Gastroesophageal sphincter (tissue), 3 donors: ENCODE results near the gene ARRDC1.

Experiments
- POLR2A ChIP-seq, 2 donors: fragments of 450-650 bp; IDR thresholded peaks; one replicate each; pipeline ENCODE4 v1.6.1; 2017; ENCODE audit warnings: antibody characterized with exemption in 2 of 2, mild to moderate bottlenecking in 2 of 2, moderate library complexity in 1 of 2
- POLR2AphosphoS5 ChIP-seq: sonication (generic); formaldehyde crosslinking; IDR thresholded peaks from one replicate; pipeline ENCODE4 v1.6.1; 2017; ENCODE audit warnings: antibody characterized with exemption
- TF ChIP-seq, protein P1 (sequence below), 4 experiments: fragments of 200-600 bp in 2 of 4; fragments of 450-650 bp in 2 of 4; sonication (generic) in 1 of 4; IDR thresholded peaks; one replicate each; pipeline ENCODE4 v1.5.1; 2017 to 2019; ENCODE audit warnings: antibody characterized with exemption in 4 of 4, mild to moderate bottlenecking in 2 of 4, moderate library complexity in 2 of 4

GRCh38 chr9:137649553-137649952 lies 44.1 kb downstream of the ARRDC1 start:
- TF ChIP-seq, protein P1, sequence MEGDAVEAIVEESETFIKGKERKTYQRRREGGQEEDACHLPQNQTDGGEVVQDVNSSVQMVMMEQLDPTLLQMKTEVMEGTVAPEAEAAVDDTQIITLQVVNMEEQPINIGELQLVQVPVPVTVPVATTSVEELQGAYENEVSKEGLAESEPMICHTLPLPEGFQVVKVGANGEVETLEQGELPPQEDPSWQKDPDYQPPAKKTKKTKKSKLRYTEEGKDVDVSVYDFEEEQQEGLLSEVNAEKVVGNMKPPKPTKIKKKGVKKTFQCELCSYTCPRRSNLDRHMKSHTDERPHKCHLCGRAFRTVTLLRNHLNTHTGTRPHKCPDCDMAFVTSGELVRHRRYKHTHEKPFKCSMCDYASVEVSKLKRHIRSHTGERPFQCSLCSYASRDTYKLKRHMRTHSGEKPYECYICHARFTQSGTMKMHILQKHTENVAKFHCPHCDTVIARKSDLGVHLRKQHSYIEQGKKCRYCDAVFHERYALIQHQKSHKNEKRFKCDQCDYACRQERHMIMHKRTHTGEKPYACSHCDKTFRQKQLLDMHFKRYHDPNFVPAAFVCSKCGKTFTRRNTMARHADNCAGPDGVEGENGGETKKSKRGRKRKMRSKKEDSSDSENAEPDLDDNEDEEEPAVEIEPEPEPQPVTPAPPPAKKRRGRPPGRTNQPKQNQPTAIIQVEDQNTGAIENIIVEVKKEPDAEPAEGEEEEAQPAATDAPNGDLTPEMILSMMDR (IDR thresholded peaks at IDR 0.05) = no peak
- TF ChIP-seq POLR2AphosphoS5 = no peak
- no peak for TF ChIP-seq POLR2A (IDR thresholded peaks at IDR 0.05)
